Calu3 (cell line): ENCODE data around the gene LPAR3. TPM values are rescaled to one million over a fixed set of nuclear protein-coding genes. Genes with fewer than 3 reads are reported as not detected.

ENCODE experiments used
- BruUV-seq: library from RNA; stranded (reverse); fragments of 400-500 nt; replicated peaks from 2 replicates; lab custom pipeline; 2021; lab: Mats Ljungman, UMichigan
- CTCF ChIA-PET: fragments of 300-600 bp; sonication (Branson Sonifier 250); formaldehyde crosslinking; loops from one replicate; lab custom pipeline; 2022; ENCODE audit warnings: antibody characterized with exemption; lab: Charles Lee
- DNase-seq: peaks from one replicate; pipeline ENCODE4 v3.0.0; 2022
- H3K27ac Mint-ChIP-seq: one replicate; pipeline ENCODE4 v1.8.0; 2022; ENCODE audit warnings: mixed read lengths; ENCODE audit not compliant: unreplicated experiment
- H3K27me3 Mint-ChIP-seq: one replicate; pipeline ENCODE4 v1.8.0; 2022; ENCODE audit warnings: mixed read lengths; ENCODE audit not compliant: unreplicated experiment
- H3K36me3 Mint-ChIP-seq: one replicate; pipeline ENCODE4 v1.8.0; 2022; ENCODE audit warnings: mild to moderate bottlenecking, moderate library complexity, mixed read lengths; ENCODE audit not compliant: insufficient read depth, unreplicated experiment
- H3K4me1 Mint-ChIP-seq: one replicate; pipeline ENCODE4 v1.8.0; 2022; ENCODE audit warnings: mild to moderate bottlenecking, low read depth, mixed read lengths; ENCODE audit not compliant: unreplicated experiment
- H3K4me3 Mint-ChIP-seq: one replicate; pipeline ENCODE4 v1.8.0; 2022; ENCODE audit warnings: mild to moderate bottlenecking, low read depth, moderate library complexity, mixed read lengths; ENCODE audit not compliant: unreplicated experiment
- H3K9me3 Mint-ChIP-seq: one replicate; pipeline ENCODE4 v1.8.0; 2022; ENCODE audit warnings: low read depth, mixed read lengths; ENCODE audit not compliant: unreplicated experiment
- intact Hi-C: fragments of 100-400 bp; cut with micrococcal nuclease; formaldehyde crosslinking; loops from one replicate; pipeline ENCODE4 v1.10.0; 2022; ENCODE audit not compliant: unreplicated experiment
- total RNA-seq: library from RNA; stranded (reverse); gene quantifications from 2 replicates; pipeline ENCODE4 v1.2.3, GENCODE V29; 2022
- TF ChIP-seq, protein P1 (sequence below): fragments of 200-600 bp; IDR thresholded peaks from one replicate; pipeline ENCODE4 v1.8.0; 2022; ENCODE audit warnings: antibody characterized with exemption; ENCODE audit not compliant: unreplicated experiment

Gene LPAR3
- total RNA-seq, 1 experiment from 2014 or later: 14.0 TPM

DNA sequence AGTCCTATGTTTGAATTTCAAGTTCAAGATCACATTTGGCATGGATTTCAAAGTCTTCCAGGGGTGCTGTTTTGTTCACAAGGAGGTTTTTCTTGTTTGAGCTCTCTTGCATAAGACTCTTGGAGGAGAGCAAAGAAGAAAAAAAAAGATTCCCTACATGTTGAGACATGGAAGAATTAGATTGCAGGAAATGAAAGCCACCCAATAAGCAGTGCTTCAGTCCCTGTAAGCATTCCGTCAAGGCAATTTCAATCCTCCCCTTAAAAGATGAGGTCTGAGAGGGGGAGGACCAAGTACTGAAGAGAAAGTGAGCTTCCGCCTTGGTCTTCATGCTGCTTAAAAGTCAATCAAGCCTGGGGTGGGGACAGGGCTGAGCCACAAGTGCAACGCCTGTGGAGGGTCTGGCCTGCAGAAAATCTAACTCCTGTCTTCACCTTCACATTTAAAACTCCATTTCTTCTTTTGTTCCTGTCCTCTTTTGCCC, 50.2 kb downstream of the LPAR3 start:
- BruUV-seq: no TSS peak
- Mint-ChIP-seq H3K27me3 (no peaks in the 10 kb centered on the region), H3K27ac (no peak overlapping the region), H3K9me3 (no peaks in the 10 kb centered on the region), H3K4me1 (peaks cover 29% of the 10 kb centered on the region), H3K4me3 (no peak overlapping the region), H3K36me3 (peaks cover 5% of the 10 kb centered on the region)
- CTCF ChIA-PET: interaction anchor here (0.5 kb wide), 1 partner anchor 250 kb away, joined by 3 read pairs; no protein-coding TSS in a partner anchor
- DNase-seq: no peak
- TF ChIP-seq, protein P1, sequence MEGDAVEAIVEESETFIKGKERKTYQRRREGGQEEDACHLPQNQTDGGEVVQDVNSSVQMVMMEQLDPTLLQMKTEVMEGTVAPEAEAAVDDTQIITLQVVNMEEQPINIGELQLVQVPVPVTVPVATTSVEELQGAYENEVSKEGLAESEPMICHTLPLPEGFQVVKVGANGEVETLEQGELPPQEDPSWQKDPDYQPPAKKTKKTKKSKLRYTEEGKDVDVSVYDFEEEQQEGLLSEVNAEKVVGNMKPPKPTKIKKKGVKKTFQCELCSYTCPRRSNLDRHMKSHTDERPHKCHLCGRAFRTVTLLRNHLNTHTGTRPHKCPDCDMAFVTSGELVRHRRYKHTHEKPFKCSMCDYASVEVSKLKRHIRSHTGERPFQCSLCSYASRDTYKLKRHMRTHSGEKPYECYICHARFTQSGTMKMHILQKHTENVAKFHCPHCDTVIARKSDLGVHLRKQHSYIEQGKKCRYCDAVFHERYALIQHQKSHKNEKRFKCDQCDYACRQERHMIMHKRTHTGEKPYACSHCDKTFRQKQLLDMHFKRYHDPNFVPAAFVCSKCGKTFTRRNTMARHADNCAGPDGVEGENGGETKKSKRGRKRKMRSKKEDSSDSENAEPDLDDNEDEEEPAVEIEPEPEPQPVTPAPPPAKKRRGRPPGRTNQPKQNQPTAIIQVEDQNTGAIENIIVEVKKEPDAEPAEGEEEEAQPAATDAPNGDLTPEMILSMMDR: no peak
- intact Hi-C loops: no loop called here

- Mint-ChIP-seq H3K36me3 (peaks cover under 1% of the 10 kb centered on the region), H3K27ac (no peak overlapping the region), H3K4me1 (peaks cover 21% of the 10 kb centered on the region), H3K4me3 (no peak overlapping the region), H3K27me3 (no peaks in the 10 kb centered on the region), H3K9me3 (no peaks in the 10 kb centered on the region)
- DNase-seq: no peak
- BruUV-seq: no TSS peak
- intact Hi-C loops: no loop called here
- TF ChIP-seq, protein P1: no peak
- CTCF ChIA-PET: no interaction called here
Observed at GRCh38 chr1:84841971-84842370, 51.0 kb downstream of the LPAR3 start.

GRCh38 chr1:84840346-84840745, 52.7 kb downstream of the LPAR3 start:
- no peak for DNase-seq
- Mint-ChIP-seq H3K27ac (no peak overlapping the region), H3K9me3 (no peaks in the 10 kb centered on the region), H3K27me3 (no peaks in the 10 kb centered on the region), H3K36me3 (peaks cover 4% of the 10 kb centered on the region), H3K4me1 (peaks cover 16% of the 10 kb centered on the region), H3K4me3 (no peak overlapping the region)
- intact Hi-C loops: no loop called here
- TF ChIP-seq, protein P1: no peak
- BruUV-seq: no TSS peak
- CTCF ChIA-PET: no interaction called here

DNA sequence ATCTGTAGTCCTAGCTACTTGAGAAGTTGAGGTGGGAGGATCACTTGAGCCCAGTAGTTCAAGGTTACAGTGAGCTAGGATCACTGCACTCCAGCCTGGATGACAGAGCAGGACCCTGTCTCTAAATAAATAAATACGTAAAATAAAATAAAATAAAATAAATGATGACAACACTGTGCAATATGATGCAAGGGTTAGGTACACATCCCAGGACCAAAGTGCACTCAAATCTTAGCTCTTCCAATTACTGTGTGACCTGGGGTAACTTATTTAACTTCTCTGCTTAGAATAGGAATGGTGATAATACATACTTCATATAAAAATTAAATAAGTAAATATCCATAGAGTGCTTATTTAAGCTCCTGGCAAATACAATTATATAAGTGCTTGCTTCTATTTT, 53.5 kb downstream of the LPAR3 start:
- peaks cover 10% of the 10 kb centered on the region for H3K36me3 Mint-ChIP-seq
- peaks cover 24% of the 10 kb centered on the region for H3K4me1 Mint-ChIP-seq
- CTCF ChIA-PET: interaction anchor here (0.6 kb wide), 1 partner anchor 396 kb away, joined by 3 read pairs; no protein-coding TSS in a partner anchor
- H3K27ac Mint-ChIP-seq: no peak overlapping the region
- BruUV-seq: no TSS peak
- H3K27me3 Mint-ChIP-seq: no peaks in the 10 kb centered on the region
- intact Hi-C loops: no loop called here
- no peak for DNase-seq
- H3K4me3 Mint-ChIP-seq: no peak overlapping the region
- TF ChIP-seq, protein P1: no peak
- H3K9me3 Mint-ChIP-seq: no peaks in the 10 kb centered on the region
